ENCODE results near the gene NOM1.

- TF ChIP-seq, protein P1, sequence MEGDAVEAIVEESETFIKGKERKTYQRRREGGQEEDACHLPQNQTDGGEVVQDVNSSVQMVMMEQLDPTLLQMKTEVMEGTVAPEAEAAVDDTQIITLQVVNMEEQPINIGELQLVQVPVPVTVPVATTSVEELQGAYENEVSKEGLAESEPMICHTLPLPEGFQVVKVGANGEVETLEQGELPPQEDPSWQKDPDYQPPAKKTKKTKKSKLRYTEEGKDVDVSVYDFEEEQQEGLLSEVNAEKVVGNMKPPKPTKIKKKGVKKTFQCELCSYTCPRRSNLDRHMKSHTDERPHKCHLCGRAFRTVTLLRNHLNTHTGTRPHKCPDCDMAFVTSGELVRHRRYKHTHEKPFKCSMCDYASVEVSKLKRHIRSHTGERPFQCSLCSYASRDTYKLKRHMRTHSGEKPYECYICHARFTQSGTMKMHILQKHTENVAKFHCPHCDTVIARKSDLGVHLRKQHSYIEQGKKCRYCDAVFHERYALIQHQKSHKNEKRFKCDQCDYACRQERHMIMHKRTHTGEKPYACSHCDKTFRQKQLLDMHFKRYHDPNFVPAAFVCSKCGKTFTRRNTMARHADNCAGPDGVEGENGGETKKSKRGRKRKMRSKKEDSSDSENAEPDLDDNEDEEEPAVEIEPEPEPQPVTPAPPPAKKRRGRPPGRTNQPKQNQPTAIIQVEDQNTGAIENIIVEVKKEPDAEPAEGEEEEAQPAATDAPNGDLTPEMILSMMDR (IDR thresholded peaks at IDR 0.05) = no peak
- no peak for TF ChIP-seq ZFX (IDR thresholded peaks at IDR 0.05; ENCODE audit: borderline replicate concordance)
Measured at GRCh38 chr7:156942708-156943090, 6.8 kb upstream of the NOM1 start.
